K562 (cell line): Measurements from ENCODE around the gene RBM15. TPM values are rescaled to one million over a fixed set of nuclear protein-coding genes. Genes with fewer than 3 reads are reported as not detected.

ENCODE experiments used
- CBX8 ChIP-seq: fragments of 200-600 bp; sonication (generic); IDR thresholded peaks from 2 replicates; pipeline ENCODE4 v1.6.1; 2012; ENCODE audit warnings: borderline replicate concordance, mixed run types, low read depth, mild to moderate bottlenecking, moderate library complexity, mixed read lengths, low read length, control low read depth, inconsistent platforms; ENCODE audit not compliant: poor library complexity, severe bottlenecking; ENCODE audit errors: extremely low read depth
- CSDE1 ChIP-seq, 2 experiments: fragments of 450-650 bp; IDR thresholded peaks; 2 replicates each; pipeline ENCODE4 v1.6.1; 2016; ENCODE audit warnings: mild to moderate bottlenecking in 1 of 2
- FOS ChIP-seq: IDR thresholded peaks from 3 replicates; pipeline ENCODE4 v1.6.1; 2011; ENCODE audit not compliant: insufficient read length; ENCODE audit errors: extremely low read depth
- IRF1 ChIP-seq: sonication (generic); formaldehyde crosslinking; IDR thresholded peaks from 2 replicates; pipeline ENCODE4 v1.8.0; 2022; ENCODE audit warnings: missing genetic modification reagents, mild to moderate bottlenecking, borderline replicate concordance
- JUN ChIP-seq, 2 experiments: sonication (generic) in 1 of 2; formaldehyde crosslinking in 1 of 2; IDR thresholded peaks; 2 replicates each; pipeline versions ENCODE4 v1.6.1 to v1.8.0; 2012 to 2022; ENCODE audit warnings: borderline replicate concordance in 2 of 2, mild to moderate bottlenecking in 2 of 2, improper control_type of control experiment in 1 of 2, low read depth in 1 of 2, low read length in 1 of 2, missing genetic modification reagents in 1 of 2
- MTF1 ChIP-seq: fragments of 250-450 bp; sonication (Bioruptor Pico); IDR thresholded peaks from 2 replicates; pipeline ENCODE4 v1.9.0; 2021; ENCODE audit warnings: moderate library complexity, mild to moderate bottlenecking, inconsistent platforms, borderline replicate concordance
- PCBP2 ChIP-seq: fragments of 200-400 bp; formaldehyde crosslinking; IDR thresholded peaks from 2 replicates; pipeline ENCODE4 v1.6.1; 2018; ENCODE audit warnings: low read length, low read depth, mild to moderate bottlenecking, moderate library complexity; ENCODE audit not compliant: poor library complexity, severe bottlenecking
- PHF20 ChIP-seq: fragments of 450-650 bp; IDR thresholded peaks from 2 replicates; pipeline ENCODE4 v1.6.1; 2018; ENCODE audit not compliant: partially characterized antibody
- POLR2AphosphoS2 ChIP-seq: IDR thresholded peaks from 2 replicates; pipeline ENCODE4 v1.6.1; 2012; ENCODE audit warnings: low read length, improper control_type of control experiment
- POLR2B ChIP-seq: fragments of 450-650 bp; IDR thresholded peaks from 2 replicates; pipeline ENCODE4 v1.6.1; 2018; ENCODE audit warnings: low read depth; ENCODE audit not compliant: partially characterized antibody
- RFX1 ChIP-seq: fragments of 450-650 bp; IDR thresholded peaks from 2 replicates; pipeline ENCODE4 v1.6.1; 2016; ENCODE audit warnings: mild to moderate bottlenecking, moderate library complexity
- SIN3A ChIP-seq, 2 experiments: fragments of 150-350 bp in 1 of 2; IDR thresholded peaks; 2 replicates each; pipeline ENCODE4 v1.6.1; 2011 to 2016; ENCODE audit warnings: borderline replicate concordance in 2 of 2, low read depth in 2 of 2, low read length in 2 of 2, mild to moderate bottlenecking in 2 of 2, moderate library complexity in 2 of 2; ENCODE audit not compliant: control insufficient read depth in 1 of 2
- STAT6 ChIP-seq: sonication (generic); formaldehyde crosslinking; IDR thresholded peaks from 2 replicates; pipeline ENCODE4 v1.8.1; 2023; ENCODE audit warnings: mild to moderate bottlenecking, missing genetic modification reagents
- TCFL5 ChIP-seq: fragments of 250-450 bp; sonication (Bioruptor Pico); conservative IDR thresholded peaks from 2 replicates; pipeline ENCODE4 v1.6.1; 2021; ENCODE audit warnings: mild to moderate bottlenecking, moderate library complexity, matching md5 sums
- USF1 ChIP-seq: sonication (generic); formaldehyde crosslinking; IDR thresholded peaks from 2 replicates; pipeline ENCODE4 v1.9.0; 2022; ENCODE audit warnings: mild to moderate bottlenecking, missing genetic modification reagents
- USF2 ChIP-seq: sonication (generic); formaldehyde crosslinking; IDR thresholded peaks from 2 replicates; pipeline ENCODE4 v1.5.0; 2020; ENCODE audit warnings: missing genetic modification reagents
- ZBTB33 ChIP-seq: sonication (generic); formaldehyde crosslinking; IDR thresholded peaks from 2 replicates; pipeline ENCODE4 v1.8.1; 2023; ENCODE audit warnings: mild to moderate bottlenecking, missing genetic modification reagents
- ZNF146 ChIP-seq: IDR thresholded peaks from one replicate; pipeline ENCODE4 v1.6.1; 2018; ENCODE audit warnings: missing compliant biosample characterization; ENCODE audit not compliant: unreplicated experiment
- ZNF79 ChIP-seq: fragments of 250-450 bp; sonication (Bioruptor Pico); IDR thresholded peaks from 2 replicates; pipeline ENCODE4 v1.4.0; 2020; ENCODE audit warnings: low read depth, mild to moderate bottlenecking, moderate library complexity
- polyA plus RNA-seq, 8 experiments: library from polyadenylated mRNA; depleted of rRNA in 4 of 8; stranded (reverse) in 5 of 8; unstranded in 3 of 8; fragments of >200 nt; fragmentation: Nextera tagmentation in 2 of 8; fragmentation: Illumina TruSeq in 1 of 8; extraction: Ambion mirVana in 2 of 8; extraction: Trizol in 1 of 8; gene quantifications; 2 replicates each; pipeline versions ENCODE4 v1.2.1 to v1.2.3, GENCODE V29; 2011 to 2014; ENCODE audit warnings: inconsistent platforms in 1 of 8, missing spikeins in 1 of 8
- total RNA-seq, 7 experiments: library from RNA; depleted of rRNA in 6 of 7; stranded (reverse); fragments of >200 nt in 6 of 7; fragmentation: Illumina TruSeq in 2 of 7; extraction: Trizol in 2 of 7; gene quantifications; 2 replicates each; pipeline versions ENCODE4 v1.2.1 to v1.2.3, GENCODE V29; 2011 to 2021; ENCODE audit warnings: low replicate concordance in 1 of 7

RBM15 gene
- total and polyA plus RNA-seq, 9 of the 15 experiments (the other 6 are each of a cell fraction or from before 2014, with no cell fraction given) = 2.4 to 63.4 (median 28.2) TPM

GRCh38 chr1:110338309-110338885 lies 780 bp upstream of the RBM15 start (continued):
- no peak for TF ChIP-seq ZNF79 (CRISPR knock-in tag)
- no peak for TF ChIP-seq PCBP2
- TF ChIP-seq STAT6 (CRISPR knock-in tag) = 0 out of 2 replicates have a peak, but pooled peaks have one; percentile 27
- TF ChIP-seq PHF20 = no peak
- TF ChIP-seq RFX1 = no peak
- no peak; the same call in 1 of the 2 replicates for TF ChIP-seq ZBTB33 (CRISPR knock-in tag)
- TF ChIP-seq POLR2B = peak; percentile 76
- no peak for TF ChIP-seq TCFL5 (CRISPR knock-in tag)
- no peak for TF ChIP-seq FOS
- TF ChIP-seq MTF1 = no peak
- 0 out of 2 replicates have a peak, but pooled peaks have one; percentile 17 for TF ChIP-seq IRF1 (CRISPR knock-in tag)
- TF ChIP-seq JUN (IDR thresholded peaks at IDR 0.05; ENCODE audit: borderline replicate concordance, low read depth, low read length) = peak; percentile 67; the same call in 1 of the 2 replicates
- TF ChIP-seq JUN (CRISPR knock-in tag; IDR thresholded peaks at IDR 0.05; ENCODE audit: borderline replicate concordance) = no peak
- TF ChIP-seq CSDE1 (IDR thresholded peaks at IDR 0.05) = no peak
- no peak for TF ChIP-seq ZNF146
- TF ChIP-seq SIN3A (IDR thresholded peaks at IDR 0.05; ENCODE audit: borderline replicate concordance in 2 of 2, control insufficient read depth in 1 of 2, low read depth in 2 of 2, low read length in 2 of 2) = peak; percentile 1 to 81; a peak in 2 of 4 replicates
- peak; percentile 71; the same call in 1 of the 2 replicates for TF ChIP-seq POLR2AphosphoS2
- peak; percentile 61 for TF ChIP-seq USF2 (CRISPR knock-in tag)
- TF ChIP-seq CBX8 = no peak
- TF ChIP-seq USF1 (CRISPR knock-in tag) = no peak
